Tibial nerve (tissue), 4 donors: ENCODE results near the gene DDAH1. TPM values are rescaled to one million over a fixed set of nuclear protein-coding genes. Genes with fewer than 3 reads are reported as not detected.

Experiments
- DNase-seq, 2 donors: peaks; one replicate each; pipeline ENCODE4 v3.0.0-alpha.2; 2019; ENCODE audit warnings: low spot score in 2 of 2
- H3K27ac ChIP-seq, 4 donors: fragments of 200-600 bp; sonication (generic) in 3 of 4; one replicate each; pipeline ENCODE4 v1.5.1; 2017 to 2019; ENCODE audit warnings: mild to moderate bottlenecking in 1 of 4
- H3K27me3 ChIP-seq, 2 donors: fragments of 200-600 bp; sonication (generic) in 1 of 2; one replicate each; pipeline versions ENCODE4 v1.5.1 to v1.6.0; 2017 to 2019
- H3K36me3 ChIP-seq, 3 donors: fragments of 200-600 bp; sonication (generic); one replicate each; pipeline ENCODE4 v1.5.1; 2018 to 2019
- H3K4me1 ChIP-seq, 4 donors: fragments of 200-600 bp; sonication (generic) in 3 of 4; one replicate each; pipeline ENCODE4 v1.5.1; 2017 to 2019
- H3K4me3 ChIP-seq, 4 donors: fragments of 200-600 bp; sonication (generic) in 3 of 4; one replicate each; pipeline ENCODE4 v1.5.1; 2017 to 2019; ENCODE audit warnings: mild to moderate bottlenecking in 1 of 4, moderate library complexity in 1 of 4
- H3K9me3 ChIP-seq, 4 donors: fragments of 200-600 bp; sonication (generic) in 3 of 4; one replicate each; pipeline ENCODE4 v1.5.1; 2017 to 2019
- EP300 ChIP-seq, 2 donors: sonication (generic); formaldehyde crosslinking; IDR thresholded peaks; one replicate each; pipeline ENCODE4 v1.6.1; 2017; ENCODE audit warnings: antibody characterized with exemption in 2 of 2, mild to moderate bottlenecking in 1 of 2
- POLR2A ChIP-seq, 2 donors: fragments of 450-650 bp; IDR thresholded peaks; one replicate each; pipeline ENCODE4 v1.6.1; 2017; ENCODE audit warnings: antibody characterized with exemption in 2 of 2, mild to moderate bottlenecking in 2 of 2, moderate library complexity in 2 of 2
- WGBS, 2 donors: methylation state at CpG; one replicate each; pipeline ENCODE4 v1.1.5; 2018; 5-methylcytosine and 5-hydroxymethylcytosine counted together
- total RNA-seq, 4 donors: library from RNA; depleted of rRNA; stranded (reverse); fragments of >200 nt; gene quantifications; one replicate each; pipeline ENCODE4 v1.1.0, GENCODE V29; 2016
- TF ChIP-seq, protein P1 (sequence below), 5 experiments: fragments of 200-600 bp in 3 of 5; fragments of 450-650 bp in 2 of 5; sonication (generic) in 3 of 5; IDR thresholded peaks; one replicate each; pipeline ENCODE4 v1.5.1; 2016 to 2019; ENCODE audit warnings: antibody characterized with exemption in 5 of 5, mild to moderate bottlenecking in 3 of 5, moderate library complexity in 2 of 5

Gene DDAH1
- total RNA-seq, 4 donors from 2014 or later = 17.7 to 23.4 (median 21.8) TPM

DNA sequence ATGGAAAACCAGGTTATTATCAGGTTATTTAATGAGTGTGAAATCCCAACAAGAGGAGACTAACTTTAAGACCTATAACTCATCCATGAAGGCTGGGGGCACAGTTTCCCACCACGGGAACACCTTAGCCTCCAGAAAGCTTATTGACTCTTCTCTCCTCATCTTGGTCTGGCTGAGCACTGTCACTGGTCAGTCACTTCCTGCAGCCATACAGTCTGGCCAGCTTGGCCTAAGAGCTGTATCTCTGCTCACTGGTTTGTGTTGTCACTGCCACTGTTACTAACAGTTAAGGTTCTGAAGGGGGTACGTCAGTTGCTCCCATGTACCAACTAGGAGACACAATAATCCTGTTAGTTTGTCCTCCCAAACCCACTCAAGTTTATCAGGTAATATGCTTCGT is 16.7 kb upstream of the DDAH1 start:
- Histone ChIP-seq H3K9me3 (no peaks in the 10 kb centered on the region), H3K27ac (no peak overlapping the region), H3K36me3 (no peaks in the 10 kb centered on the region), H3K4me1 (no peaks in the 10 kb centered on the region), H3K4me3 (no peak overlapping the region), H3K27me3 (no peaks in the 10 kb centered on the region)
- 94% methylated on average over 3 of the region's 3 CpGs for WGBS, 2 donors
- no peak for DNase-seq
- TF ChIP-seq EP300 (IDR thresholded peaks at IDR 0.05) (no peak), POLR2A (IDR thresholded peaks at IDR 0.05) (no peak)
- TF ChIP-seq, protein P1, sequence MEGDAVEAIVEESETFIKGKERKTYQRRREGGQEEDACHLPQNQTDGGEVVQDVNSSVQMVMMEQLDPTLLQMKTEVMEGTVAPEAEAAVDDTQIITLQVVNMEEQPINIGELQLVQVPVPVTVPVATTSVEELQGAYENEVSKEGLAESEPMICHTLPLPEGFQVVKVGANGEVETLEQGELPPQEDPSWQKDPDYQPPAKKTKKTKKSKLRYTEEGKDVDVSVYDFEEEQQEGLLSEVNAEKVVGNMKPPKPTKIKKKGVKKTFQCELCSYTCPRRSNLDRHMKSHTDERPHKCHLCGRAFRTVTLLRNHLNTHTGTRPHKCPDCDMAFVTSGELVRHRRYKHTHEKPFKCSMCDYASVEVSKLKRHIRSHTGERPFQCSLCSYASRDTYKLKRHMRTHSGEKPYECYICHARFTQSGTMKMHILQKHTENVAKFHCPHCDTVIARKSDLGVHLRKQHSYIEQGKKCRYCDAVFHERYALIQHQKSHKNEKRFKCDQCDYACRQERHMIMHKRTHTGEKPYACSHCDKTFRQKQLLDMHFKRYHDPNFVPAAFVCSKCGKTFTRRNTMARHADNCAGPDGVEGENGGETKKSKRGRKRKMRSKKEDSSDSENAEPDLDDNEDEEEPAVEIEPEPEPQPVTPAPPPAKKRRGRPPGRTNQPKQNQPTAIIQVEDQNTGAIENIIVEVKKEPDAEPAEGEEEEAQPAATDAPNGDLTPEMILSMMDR (IDR thresholded peaks at IDR 0.05) = no peak

DNA sequence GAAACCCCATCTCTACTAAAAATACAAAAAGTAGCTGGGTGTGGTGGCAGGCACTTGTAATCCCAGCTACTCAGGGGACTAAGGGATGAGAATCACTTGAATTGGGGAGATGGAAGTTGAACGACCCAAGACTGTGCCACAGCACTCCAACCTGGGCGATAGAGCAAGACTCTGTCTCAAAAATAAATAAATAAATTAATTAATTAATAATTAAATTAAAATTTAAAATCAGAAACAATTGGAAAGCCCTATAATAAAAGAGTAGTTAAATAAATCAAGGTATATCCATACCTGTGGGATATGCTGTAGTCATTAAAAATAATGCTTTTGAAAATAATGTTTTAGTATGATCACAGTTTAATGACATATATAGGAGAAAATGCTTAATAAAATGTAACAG is 15.6 kb upstream of the DDAH1 start:
- H3K36me3 ChIP-seq = no peaks in the 10 kb centered on the region
- no peak for DNase-seq
- H3K4me3 ChIP-seq = no peak overlapping the region
- H3K9me3 ChIP-seq = no peaks in the 10 kb centered on the region
- 92 to 95% methylated on average over 2 of the region's 2 CpGs for WGBS, 2 donors
- H3K4me1 ChIP-seq = no peaks in the 10 kb centered on the region
- H3K27ac ChIP-seq = no peak overlapping the region
- H3K27me3 ChIP-seq = no peaks in the 10 kb centered on the region
- TF ChIP-seq EP300 (IDR thresholded peaks at IDR 0.05) (no peak), POLR2A (IDR thresholded peaks at IDR 0.05) (no peak)
- TF ChIP-seq, protein P1 (IDR thresholded peaks at IDR 0.05) = no peak

DNA sequence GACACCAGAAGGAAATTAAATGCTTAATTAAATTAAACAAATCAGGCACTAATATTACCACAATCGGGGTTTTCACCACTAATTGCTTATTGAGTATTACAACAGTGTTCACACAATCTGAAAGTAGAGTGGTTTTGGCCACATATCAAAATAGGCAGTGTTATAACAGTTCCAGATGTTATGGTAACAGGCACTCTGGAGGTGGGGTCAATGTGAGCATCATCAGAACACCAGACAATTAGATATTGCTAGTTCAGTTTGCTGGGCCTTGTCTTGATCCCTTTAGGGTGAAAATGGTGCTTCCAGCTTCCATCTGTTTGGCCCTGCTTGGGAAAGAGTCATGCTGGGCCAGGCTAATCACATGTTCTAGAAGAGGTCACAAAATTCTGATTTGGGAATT is 14.5 kb upstream of the DDAH1 start:
- TF ChIP-seq EP300 (IDR thresholded peaks at IDR 0.05) (no peak), POLR2A (IDR thresholded peaks at IDR 0.05) (no peak)
- TF ChIP-seq, protein P1 (IDR thresholded peaks at IDR 0.05) = no peak
- no peaks in the 10 kb centered on the region for H3K36me3 ChIP-seq
- H3K4me1 ChIP-seq = no peaks in the 10 kb centered on the region
- no peak for DNase-seq
- no peak overlapping the region for H3K27ac ChIP-seq
- WGBS, 2 donors = 81 to 89% methylated on average over 1 of the region's 1 CpG
- no peaks in the 10 kb centered on the region for H3K9me3 ChIP-seq
- H3K4me3 ChIP-seq = no peak overlapping the region
- no peaks in the 10 kb centered on the region for H3K27me3 ChIP-seq

DNA sequence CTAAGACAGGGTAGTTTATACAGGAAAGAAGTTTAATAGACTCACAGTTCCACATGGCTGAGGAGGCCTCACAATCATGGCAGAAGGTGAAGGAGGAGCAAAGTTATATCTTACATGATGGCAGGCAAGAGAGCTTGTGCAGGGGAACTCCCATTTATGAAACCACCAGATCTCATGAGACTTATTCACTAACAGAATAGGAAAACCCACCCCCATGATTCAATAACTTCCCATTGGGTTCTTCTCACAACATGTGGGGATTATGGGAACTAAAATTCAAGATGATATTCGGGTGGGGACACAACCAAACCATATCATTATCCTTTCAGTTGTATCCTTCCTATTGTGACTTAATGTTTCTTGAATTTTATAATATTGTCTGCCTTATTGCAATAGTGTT is 13.4 kb upstream of the DDAH1 start:
- 77 to 96% methylated on average over 1 of the region's 1 CpG for WGBS, 2 donors
- Histone ChIP-seq H3K4me1 (no peaks in the 10 kb centered on the region), H3K27ac (no peak overlapping the region), H3K27me3 (no peaks in the 10 kb centered on the region), H3K9me3 (no peaks in the 10 kb centered on the region), H3K4me3 (no peak overlapping the region), H3K36me3 (no peaks in the 10 kb centered on the region)
- DNase-seq = no peak
- TF ChIP-seq POLR2A (IDR thresholded peaks at IDR 0.05) (no peak), EP300 (IDR thresholded peaks at IDR 0.05) (no peak)
- TF ChIP-seq, protein P1 (IDR thresholded peaks at IDR 0.05) = no peak

DNA sequence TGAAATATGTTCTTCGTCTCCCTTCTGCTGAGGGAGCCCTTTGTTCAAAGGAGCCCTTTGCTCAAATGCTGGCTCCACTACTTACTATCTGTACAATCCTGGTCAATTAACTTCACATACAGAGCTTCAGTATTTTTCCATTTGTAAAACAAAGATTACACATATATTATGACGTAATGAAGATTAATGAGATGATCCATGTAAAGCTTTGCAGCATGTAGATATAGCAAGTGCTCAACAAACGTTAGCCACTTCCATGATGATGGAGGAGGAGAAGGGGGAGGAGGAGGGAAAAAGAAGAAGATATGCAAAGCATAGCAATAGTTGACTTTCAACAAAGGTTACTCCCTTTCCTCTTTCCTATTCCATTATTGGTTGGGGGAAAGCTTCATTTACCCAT is 10.1 kb upstream of the DDAH1 start:
- TF ChIP-seq, protein P1 (IDR thresholded peaks at IDR 0.05) = no peak
- TF ChIP-seq EP300 (IDR thresholded peaks at IDR 0.05) = no peak
- TF ChIP-seq POLR2A (IDR thresholded peaks at IDR 0.05) = no peak
- Histone ChIP-seq H3K27ac (no peak overlapping the region), H3K36me3 (no peaks in the 10 kb centered on the region), H3K4me3 (no peak overlapping the region), H3K9me3 (no peaks in the 10 kb centered on the region), H3K27me3 (no peaks in the 10 kb centered on the region), H3K4me1 (no peaks in the 10 kb centered on the region)
- DNase-seq = no peak
- 76 to 79% methylated on average over 3 of the region's 3 CpGs for WGBS, 2 donors
